ENCODE results near the gene ECEL1.

DNA sequence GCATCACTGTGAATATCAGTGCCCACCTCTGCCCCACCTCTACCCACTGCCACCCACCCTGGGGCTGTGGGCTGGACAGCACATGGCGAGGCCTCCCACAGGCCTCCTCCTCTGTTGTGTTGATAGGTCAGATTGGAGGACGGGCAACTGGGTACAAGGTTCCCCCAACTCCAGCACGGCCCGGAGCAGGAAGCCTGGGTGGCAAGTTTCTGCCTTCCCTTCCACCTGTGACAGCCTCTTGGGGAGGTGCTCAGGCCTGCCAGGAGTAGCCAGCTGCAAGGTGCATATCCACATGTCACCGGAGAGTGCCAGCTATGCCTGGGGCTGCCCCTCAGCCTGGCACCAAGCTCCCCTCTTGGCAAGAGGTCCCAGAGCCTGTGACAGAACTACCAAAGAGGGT is 6.9 kb upstream of the ECEL1 start:
- TF ChIP-seq, protein P1, sequence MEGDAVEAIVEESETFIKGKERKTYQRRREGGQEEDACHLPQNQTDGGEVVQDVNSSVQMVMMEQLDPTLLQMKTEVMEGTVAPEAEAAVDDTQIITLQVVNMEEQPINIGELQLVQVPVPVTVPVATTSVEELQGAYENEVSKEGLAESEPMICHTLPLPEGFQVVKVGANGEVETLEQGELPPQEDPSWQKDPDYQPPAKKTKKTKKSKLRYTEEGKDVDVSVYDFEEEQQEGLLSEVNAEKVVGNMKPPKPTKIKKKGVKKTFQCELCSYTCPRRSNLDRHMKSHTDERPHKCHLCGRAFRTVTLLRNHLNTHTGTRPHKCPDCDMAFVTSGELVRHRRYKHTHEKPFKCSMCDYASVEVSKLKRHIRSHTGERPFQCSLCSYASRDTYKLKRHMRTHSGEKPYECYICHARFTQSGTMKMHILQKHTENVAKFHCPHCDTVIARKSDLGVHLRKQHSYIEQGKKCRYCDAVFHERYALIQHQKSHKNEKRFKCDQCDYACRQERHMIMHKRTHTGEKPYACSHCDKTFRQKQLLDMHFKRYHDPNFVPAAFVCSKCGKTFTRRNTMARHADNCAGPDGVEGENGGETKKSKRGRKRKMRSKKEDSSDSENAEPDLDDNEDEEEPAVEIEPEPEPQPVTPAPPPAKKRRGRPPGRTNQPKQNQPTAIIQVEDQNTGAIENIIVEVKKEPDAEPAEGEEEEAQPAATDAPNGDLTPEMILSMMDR (conservative IDR thresholded peaks at IDR 0.05): no peak
- TF ChIP-seq ZFX (IDR thresholded peaks at IDR 0.05): no peak
